Measurements from ENCODE around the gene ARMS2. TPM values are rescaled to one million over a fixed set of nuclear protein-coding genes. Genes with fewer than 3 reads are reported as not detected.
A peak's percentile ranks its signal among the peaks of the same experiment; 100 is the strongest.

Gene ARMS2
- total and polyA plus RNA-seq, 9 donors = not detected

DNA sequence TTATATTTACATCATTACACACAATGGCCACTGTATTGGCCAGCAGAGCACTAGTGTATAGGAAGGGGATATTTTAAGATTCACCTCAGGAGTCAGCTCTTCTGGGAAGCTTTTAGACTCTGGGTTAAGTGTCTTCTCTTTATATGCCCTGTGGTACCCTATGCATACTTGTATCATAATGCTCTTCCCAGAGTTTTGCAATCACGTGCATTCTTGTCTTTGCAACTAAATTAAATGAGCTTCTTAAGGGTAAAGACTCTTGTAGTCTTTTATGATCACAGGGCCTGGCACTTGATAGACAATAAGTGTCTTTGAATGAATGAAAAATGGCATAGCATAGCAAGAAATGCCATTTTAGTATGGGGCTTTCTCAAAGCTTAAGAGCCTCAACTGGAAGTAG, 35.4 kb upstream of the ARMS2 start:
- WGBS, 3 donors = 71 to 84% (median 76%) methylated on average over 1 of the region's 1 CpG
- H3K4me1 ChIP-seq (ENCODE audit: insufficient read depth) = peaks cover 3% of the 10 kb centered on the region
- intact Hi-C loops (cut with DNase I) = no loop called here
- H3K4me3 ChIP-seq = no peak overlapping the region
- H3K36me3 ChIP-seq = no peaks in the 10 kb centered on the region
- TF ChIP-seq EP300 (IDR thresholded peaks at IDR 0.05) (no peak), POLR2A (IDR thresholded peaks at IDR 0.05) (no peak)
- TF ChIP-seq, protein P1, sequence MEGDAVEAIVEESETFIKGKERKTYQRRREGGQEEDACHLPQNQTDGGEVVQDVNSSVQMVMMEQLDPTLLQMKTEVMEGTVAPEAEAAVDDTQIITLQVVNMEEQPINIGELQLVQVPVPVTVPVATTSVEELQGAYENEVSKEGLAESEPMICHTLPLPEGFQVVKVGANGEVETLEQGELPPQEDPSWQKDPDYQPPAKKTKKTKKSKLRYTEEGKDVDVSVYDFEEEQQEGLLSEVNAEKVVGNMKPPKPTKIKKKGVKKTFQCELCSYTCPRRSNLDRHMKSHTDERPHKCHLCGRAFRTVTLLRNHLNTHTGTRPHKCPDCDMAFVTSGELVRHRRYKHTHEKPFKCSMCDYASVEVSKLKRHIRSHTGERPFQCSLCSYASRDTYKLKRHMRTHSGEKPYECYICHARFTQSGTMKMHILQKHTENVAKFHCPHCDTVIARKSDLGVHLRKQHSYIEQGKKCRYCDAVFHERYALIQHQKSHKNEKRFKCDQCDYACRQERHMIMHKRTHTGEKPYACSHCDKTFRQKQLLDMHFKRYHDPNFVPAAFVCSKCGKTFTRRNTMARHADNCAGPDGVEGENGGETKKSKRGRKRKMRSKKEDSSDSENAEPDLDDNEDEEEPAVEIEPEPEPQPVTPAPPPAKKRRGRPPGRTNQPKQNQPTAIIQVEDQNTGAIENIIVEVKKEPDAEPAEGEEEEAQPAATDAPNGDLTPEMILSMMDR (IDR thresholded peaks at IDR 0.05) = no peak
- no peaks in the 10 kb centered on the region for H3K9me3 ChIP-seq
- no peaks in the 10 kb centered on the region for H3K27me3 ChIP-seq
- H3K27ac ChIP-seq = no peak overlapping the region
- no peak for DNase-seq

DNA sequence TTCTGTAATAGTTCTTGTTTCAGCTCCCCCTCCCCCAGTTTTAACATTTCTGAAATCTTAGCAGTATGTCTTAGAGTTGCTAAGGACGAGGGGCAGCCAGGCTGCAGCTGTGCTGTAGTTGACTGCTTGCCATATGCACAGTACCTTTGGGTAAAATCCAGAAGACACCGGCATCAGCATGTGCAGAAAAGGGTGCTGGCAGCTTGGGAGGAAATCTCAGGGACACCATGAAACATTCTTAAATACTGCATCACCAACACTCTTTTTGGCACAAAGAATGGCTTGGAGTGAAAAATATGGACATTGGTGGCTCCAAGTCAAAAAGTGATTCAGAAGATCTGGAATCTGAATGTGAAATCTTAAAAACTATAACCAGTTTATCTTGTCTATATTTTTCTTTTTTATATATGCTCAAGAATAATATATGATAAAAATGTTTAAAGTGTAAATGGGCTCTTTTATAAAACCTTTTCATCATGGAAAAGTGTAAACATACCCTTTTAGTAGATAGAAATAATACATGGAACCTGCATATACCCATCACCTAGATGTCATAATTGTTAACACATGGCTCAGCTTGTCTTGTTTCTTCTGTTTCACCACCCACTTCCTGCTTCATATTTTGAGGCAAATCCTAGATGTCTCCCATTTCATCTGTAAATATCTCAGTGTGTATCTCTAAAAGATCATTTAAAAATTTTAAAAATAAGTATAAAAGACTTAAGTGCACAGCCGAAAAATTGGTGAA, 34.4 kb upstream of the ARMS2 start:
- WGBS, 3 donors = 32 to 36% (median 32%) methylated on average over 3 of the region's 3 CpGs
- Histone ChIP-seq H3K36me3 (no peaks in the 10 kb centered on the region), H3K9me3 (no peaks in the 10 kb centered on the region), H3K4me1 (ENCODE audit: insufficient read depth) (peaks cover 3% of the 10 kb centered on the region), H3K27me3 (no peaks in the 10 kb centered on the region), H3K27ac (no peak overlapping the region), H3K4me3 (no peak overlapping the region)
- intact Hi-C loops (cut with DNase I) = no loop called here
- TF ChIP-seq, protein P1 (IDR thresholded peaks at IDR 0.05) = no peak
- TF ChIP-seq EP300 (IDR thresholded peaks at IDR 0.05) (no peak), POLR2A (IDR thresholded peaks at IDR 0.05) (no peak)
- DNase-seq = peak in 2 of 5 donors; percentile 12 to 39

DNA sequence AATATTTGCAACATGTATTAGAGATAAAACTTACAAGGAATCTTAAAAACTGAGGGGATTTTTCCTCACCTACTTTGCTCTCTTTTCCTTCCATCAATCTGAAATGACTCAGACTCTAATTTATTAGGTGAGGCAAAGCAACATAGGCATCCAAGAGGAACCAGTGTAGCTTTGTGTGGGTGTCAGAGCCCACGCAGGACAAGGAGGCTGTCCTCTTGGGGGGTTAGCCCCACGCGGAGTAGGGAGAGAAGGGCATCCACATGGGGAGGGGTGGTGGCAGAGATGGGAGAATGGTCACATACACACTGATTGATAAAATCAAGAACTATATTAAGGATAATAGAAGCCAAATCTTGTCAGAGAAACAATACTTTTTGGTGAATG, 33.8 kb upstream of the ARMS2 start:
- no peak overlapping the region for H3K4me3 ChIP-seq
- no peaks in the 10 kb centered on the region for H3K36me3 ChIP-seq
- H3K9me3 ChIP-seq = no peaks in the 10 kb centered on the region
- no peak for DNase-seq
- peaks cover 3% of the 10 kb centered on the region for H3K4me1 ChIP-seq (ENCODE audit: insufficient read depth)
- no peak overlapping the region for H3K27ac ChIP-seq
- WGBS, 3 donors = 88 to 90% (median 89%) methylated on average over 3 of the region's 3 CpGs
- TF ChIP-seq POLR2A (IDR thresholded peaks at IDR 0.05) (no peak), EP300 (IDR thresholded peaks at IDR 0.05) (no peak)
- TF ChIP-seq, protein P1 (IDR thresholded peaks at IDR 0.05) = no peak
- no peaks in the 10 kb centered on the region for H3K27me3 ChIP-seq
- intact Hi-C loops (cut with DNase I) = no loop called here

DNA sequence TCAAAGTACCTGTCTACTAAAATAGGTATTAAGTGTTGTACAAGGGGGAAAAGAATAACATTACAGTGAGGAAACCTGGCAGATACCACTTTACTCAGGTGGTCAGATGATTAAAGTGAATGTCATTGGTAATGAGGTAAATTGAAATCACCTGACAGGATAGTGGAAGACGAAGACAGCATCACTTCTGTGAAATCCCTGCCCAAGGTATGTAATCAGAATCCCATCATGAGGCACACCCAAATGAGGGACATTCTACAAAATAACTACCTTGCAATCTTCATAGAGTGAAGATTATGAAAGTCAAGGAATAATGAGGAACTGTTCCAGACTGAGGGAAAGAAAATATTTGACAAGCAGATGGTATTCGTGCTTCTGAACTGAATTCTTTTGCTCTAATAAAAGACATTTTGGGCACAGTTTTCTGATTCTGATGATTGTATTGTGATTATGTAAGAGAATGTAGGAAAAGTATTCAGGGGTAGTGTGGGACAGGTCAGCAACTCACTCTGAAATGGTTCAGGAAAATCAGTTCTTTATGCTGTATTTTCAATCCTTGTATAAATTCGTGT, 33.3 kb upstream of the ARMS2 start:
- Histone ChIP-seq H3K27me3 (no peaks in the 10 kb centered on the region), H3K9me3 (no peaks in the 10 kb centered on the region), H3K4me3 (no peak overlapping the region), H3K36me3 (no peaks in the 10 kb centered on the region), H3K27ac (no peak overlapping the region), H3K4me1 (ENCODE audit: insufficient read depth) (peaks cover 3% of the 10 kb centered on the region)
- DNase-seq = no peak
- TF ChIP-seq EP300 (IDR thresholded peaks at IDR 0.05) (no peak), POLR2A (IDR thresholded peaks at IDR 0.05) (no peak)
- TF ChIP-seq, protein P1 (IDR thresholded peaks at IDR 0.05) = no peak
- WGBS, 3 donors = 77 to 88% (median 81%) methylated on average over 3 of the region's 3 CpGs
- intact Hi-C loops (cut with DNase I) = no loop called here

Data from ovary (tissue), 9 donors.